Measurements from ENCODE around the gene ABCG2. TPM values are rescaled to one million over a fixed set of nuclear protein-coding genes. Genes with fewer than 3 reads are reported as not detected.

The ABCG2 gene
- total and polyA plus RNA-seq, 11 donors = 0.27 to 8.0 (median 2.7) TPM

GRCh38 chr4:88135356-88135663, 23.1 kb downstream of the ABCG2 start:
- Histone ChIP-seq H3K4me1 (no peaks in the 10 kb centered on the region), H3K27ac (no peak overlapping the region), H3K4me3 (no peak overlapping the region), H3K27me3 (peaks cover 0 to 2% (median 0%) of the 10 kb centered on the region in 9 donors), H3K9me3 (no peaks in the 10 kb centered on the region), H3K36me3 (peaks cover 0 to 5% (median 0%) of the 10 kb centered on the region in 9 donors)
- TF ChIP-seq POLR2A (IDR thresholded peaks at IDR 0.05) = no peak
- no peak for TF ChIP-seq CTCF (IDR thresholded peaks at IDR 0.05)
- DNase-seq (no peak), ATAC-seq (no peak)
- intact Hi-C loops (cut with DNase I) = no loop called here
- 86 to 93% (median 90%) methylated on average over 3 of the region's 3 CpGs for WGBS, 4 donors

GRCh38 chr4:88134536-88135355, 23.7 kb downstream of the ABCG2 start:
- WGBS, 4 donors = 90 to 96% (median 94%) methylated on average over 3 of the region's 3 CpGs
- TF ChIP-seq POLR2A (IDR thresholded peaks at IDR 0.05) (no peak), CTCF (IDR thresholded peaks at IDR 0.05) (no peak)
- intact Hi-C loops (cut with DNase I) = no loop called here
- DNase-seq = no peak
- Histone ChIP-seq H3K4me3 (no peak overlapping the region), H3K36me3 (peaks cover 0 to 5% (median 0%) of the 10 kb centered on the region in 9 donors), H3K27ac (no peak overlapping the region), H3K27me3 (peaks cover 0 to 2% (median 0%) of the 10 kb centered on the region in 9 donors), H3K9me3 (no peaks in the 10 kb centered on the region), H3K4me1 (no peaks in the 10 kb centered on the region)
- ATAC-seq = no peak

GRCh38 chr4:88134111-88134510, 24.3 kb downstream of the ABCG2 start:
- Histone ChIP-seq H3K4me1 (no peaks in the 10 kb centered on the region), H3K27ac (no peak overlapping the region), H3K4me3 (no peak overlapping the region), H3K27me3 (peaks cover 0 to 2% (median 0%) of the 10 kb centered on the region in 9 donors), H3K36me3 (peaks cover 0 to 5% (median 0%) of the 10 kb centered on the region in 9 donors), H3K9me3 (no peaks in the 10 kb centered on the region)
- DNase-seq = no peak
- intact Hi-C loops (cut with DNase I) = no loop called here
- ATAC-seq = no peak
- no peak for TF ChIP-seq POLR2A (IDR thresholded peaks at IDR 0.05)
- TF ChIP-seq CTCF (IDR thresholded peaks at IDR 0.05) = no peak
- WGBS, 4 donors = 90 to 94% (median 92%) methylated on average over 1 of the region's 1 CpG

GRCh38 chr4:88130544-88131305, 27.7 kb downstream of the ABCG2 start:
- no peak for TF ChIP-seq POLR2A (IDR thresholded peaks at IDR 0.05)
- TF ChIP-seq CTCF (IDR thresholded peaks at IDR 0.05) = no peak
- H3K4me3 ChIP-seq = no peak overlapping the region
- no peaks in the 10 kb centered on the region for H3K4me1 ChIP-seq
- no peak for ATAC-seq
- H3K9me3 ChIP-seq = peaks cover 0 to 7% (median 0%) of the 10 kb centered on the region in 12 donors
- no peak for DNase-seq
- H3K36me3 ChIP-seq = peaks cover 0 to 5% (median 0%) of the 10 kb centered on the region in 9 donors
- H3K27me3 ChIP-seq = peaks cover 0 to 2% (median 0%) of the 10 kb centered on the region in 9 donors
- intact Hi-C loops (cut with DNase I) = no loop called here
- no peak overlapping the region for H3K27ac ChIP-seq
- WGBS, 4 donors = 92 to 93% (median 93%) methylated on average over 9 of the region's 9 CpGs

Data from heart left ventricle (tissue), 16 donors.